Stimulated activated CD4-positive, alpha-beta T cell treated with anti-CD3 and anti-CD28 coated beads, Interleukin-1b, Interleukin-23, amount 100 ng/mL, for 48 hours (primary cell): ENCODE data around the gene PLEKHD1.
"Not testable (repeated sequence)": the region's sequence is repeated elsewhere in the genome, so short reads cannot be mapped to it uniquely, and the experiment has no call there.

Experiments
- DNase-seq: peaks from one replicate; pipeline ENCODE4 v3.0.0-alpha.2; 2020

PLEKHD1 gene

GRCh38 chr14:69483765-69484443, 624 bp upstream of the PLEKHD1 start:
- no peak for DNase-seq

GRCh38 chr14:69485315-69485660, 760 bp downstream of the PLEKHD1 start:
- no peak for DNase-seq

- no peak for DNase-seq
Observed at GRCh38 chr14:69485701-69486100, 1.2 kb downstream of the PLEKHD1 start.

- DNase-seq: no peak
Observed at GRCh38 chr14:69487226-69487625, 2.7 kb downstream of the PLEKHD1 start.

- DNase-seq: no peak
Observed at GRCh38 chr14:69487771-69488170, 3.2 kb downstream of the PLEKHD1 start.

- no peak for DNase-seq
Observed at GRCh38 chr14:69489495-69489894, 5.0 kb downstream of the PLEKHD1 start.

GRCh38 chr14:69490219-69490918, 5.8 kb downstream of the PLEKHD1 start:
- no peak for DNase-seq

GRCh38 chr14:69491193-69491592, 6.7 kb downstream of the PLEKHD1 start:
- DNase-seq: no peak

- DNase-seq: no peak
Observed at GRCh38 chr14:69493038-69493437, 8.5 kb downstream of the PLEKHD1 start.

GRCh38 chr14:69493791-69494190, 9.3 kb downstream of the PLEKHD1 start:
- no peak for DNase-seq

- DNase-seq: no peak
Observed at GRCh38 chr14:69495341-69495921, 10.9 kb downstream of the PLEKHD1 start.

- DNase-seq: not testable (repeated sequence)
Observed at GRCh38 chr14:69497866-69498265, 13.3 kb downstream of the PLEKHD1 start.

GRCh38 chr14:69498286-69498685, 13.8 kb downstream of the PLEKHD1 start:
- not testable (repeated sequence) for DNase-seq

GRCh38 chr14:69499436-69499835, 14.9 kb downstream of the PLEKHD1 start:
- DNase-seq: no peak

- no peak for DNase-seq
Observed at GRCh38 chr14:69500096-69500495, 15.6 kb downstream of the PLEKHD1 start.

- no peak for DNase-seq
Observed at GRCh38 chr14:69500736-69501135, 16.2 kb downstream of the PLEKHD1 start.

GRCh38 chr14:69501423-69501838, 16.9 kb downstream of the PLEKHD1 start:
- DNase-seq: no peak

- DNase-seq: no peak
Observed at GRCh38 chr14:69504775-69505174, 20.2 kb downstream of the PLEKHD1 start.

GRCh38 chr14:69505338-69506240, 21.1 kb downstream of the PLEKHD1 start:
- DNase-seq: no peak

- DNase-seq: no peak
Observed at GRCh38 chr14:69506241-69506595, 21.7 kb downstream of the PLEKHD1 start.

GRCh38 chr14:69518289-69519101, 34.0 kb downstream of the PLEKHD1 start:
- DNase-seq: no peak
